Stimulated activated CD4-positive, alpha-beta T cell treated with anti-CD3 and anti-CD28 coated beads, TNF-alpha, amount 100 ng/mL, for 4 hours (primary cell): ENCODE data around the gene SYNE3.

ENCODE experiments used
- DNase-seq, 3 experiments: peaks; one replicate each; pipeline ENCODE4 v3.0.0-alpha.2; 2020; ENCODE audit warnings: low read depth in 3 of 3

SYNE3 gene

DNA sequence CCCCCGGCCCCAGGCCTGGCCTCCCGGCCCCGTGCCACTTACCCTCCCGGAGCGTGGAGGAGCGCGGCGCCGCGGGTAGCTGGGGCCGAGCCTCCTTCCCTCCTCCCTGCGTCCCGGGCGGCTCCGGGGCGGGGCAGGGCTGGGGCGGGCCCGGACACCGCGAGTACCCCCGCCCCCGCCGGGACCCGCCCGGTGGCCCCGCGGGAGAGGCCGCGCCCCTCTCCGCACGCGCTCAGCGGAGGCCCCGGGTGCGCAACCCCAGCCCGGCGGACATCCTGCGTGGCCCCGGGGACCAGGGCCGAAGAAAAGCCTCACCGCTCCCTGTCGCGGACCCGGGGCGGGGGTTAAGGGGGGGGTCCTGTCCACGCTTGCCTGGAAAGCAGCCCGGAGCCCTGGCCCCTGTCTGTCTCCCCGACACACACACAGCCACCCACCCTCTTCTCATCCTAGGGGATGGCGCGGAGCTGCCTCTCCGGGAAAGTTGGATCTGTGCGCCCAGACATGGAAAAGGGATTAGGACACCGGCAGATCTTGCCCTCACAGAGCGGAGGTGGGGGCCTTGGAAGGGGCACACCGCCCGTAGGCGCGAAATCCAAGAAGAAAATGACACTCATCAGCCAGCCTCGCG lies at the start of gene SYNE3:
SYNE3 (minus strand) TSS at position 97 of the 628 bp plus-strand sequence. CDS start 40,829 bp downstream, outside the sequence.
- no peak for DNase-seq

DNA sequence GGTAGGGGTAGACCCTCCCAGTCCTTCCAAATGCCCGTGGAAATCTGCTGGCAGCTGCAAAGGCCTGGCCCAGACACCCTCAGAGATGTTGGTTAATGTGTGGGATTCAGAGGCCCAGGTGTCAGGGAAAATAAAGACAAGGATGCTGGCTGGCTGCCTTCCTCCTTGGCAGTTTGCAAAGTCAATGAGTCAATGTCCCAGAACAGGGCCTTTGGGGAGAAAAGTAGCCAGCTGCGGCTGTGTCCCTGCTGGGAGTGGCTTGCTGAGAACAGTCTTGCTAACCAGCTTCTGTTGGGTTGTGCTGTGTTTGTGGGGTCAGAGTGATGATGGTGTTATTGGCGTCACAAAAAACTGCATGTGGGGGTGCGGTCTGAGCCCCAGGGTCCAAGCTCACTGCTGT lies 47.6 kb upstream of the SYNE3 start:
- DNase-seq, result no peak

DNA sequence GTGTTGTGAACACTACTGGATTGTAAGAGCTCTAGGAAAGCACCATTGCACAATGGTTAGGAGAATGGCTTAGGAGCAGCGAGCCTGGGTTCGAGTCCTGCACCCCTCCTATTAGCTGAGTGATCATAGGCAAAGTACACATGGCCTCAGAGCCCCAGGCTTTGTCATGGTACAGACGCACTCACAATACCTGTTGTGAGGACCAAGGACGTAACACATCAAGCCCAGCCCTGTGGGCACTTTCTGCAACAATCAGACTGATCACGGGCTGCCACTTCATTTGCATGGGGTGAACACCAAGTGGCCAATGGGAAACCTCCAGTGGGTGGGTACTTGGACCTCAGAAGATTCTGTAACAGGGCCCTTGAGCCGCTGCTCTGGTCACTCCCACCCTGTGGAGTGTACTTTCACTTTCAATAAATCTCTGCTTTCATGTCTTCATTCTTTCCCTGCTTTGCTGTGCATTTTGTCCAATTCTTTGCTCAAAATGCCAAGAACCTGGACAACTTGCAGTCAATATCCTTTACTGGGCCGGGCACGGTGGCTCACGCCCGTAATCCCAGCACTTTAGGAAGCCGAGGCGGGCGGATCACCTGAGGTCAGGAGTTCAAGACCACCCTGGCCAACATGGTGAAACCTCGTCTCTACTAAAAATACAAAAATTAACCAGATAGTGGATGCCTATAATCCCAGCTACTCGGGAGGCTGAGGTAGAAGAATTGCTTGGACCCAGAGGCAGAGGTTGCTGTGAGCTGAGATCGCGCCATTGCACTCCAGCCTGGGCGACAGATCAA lies 46.6 kb upstream of the SYNE3 start:
- DNase-seq, result no peak

- peak; percentile 68 to 71 (median 69) for DNase-seq
Observed at GRCh38 chr14:95561001-95561412, 44.6 kb upstream of the SYNE3 start.

GRCh38 chr14:95559203-95559602 lies 42.8 kb upstream of the SYNE3 start:
- DNase-seq, result no peak

GRCh38 chr14:95557832-95558231 lies 41.4 kb upstream of the SYNE3 start:
- DNase-seq, result no peak

DNA sequence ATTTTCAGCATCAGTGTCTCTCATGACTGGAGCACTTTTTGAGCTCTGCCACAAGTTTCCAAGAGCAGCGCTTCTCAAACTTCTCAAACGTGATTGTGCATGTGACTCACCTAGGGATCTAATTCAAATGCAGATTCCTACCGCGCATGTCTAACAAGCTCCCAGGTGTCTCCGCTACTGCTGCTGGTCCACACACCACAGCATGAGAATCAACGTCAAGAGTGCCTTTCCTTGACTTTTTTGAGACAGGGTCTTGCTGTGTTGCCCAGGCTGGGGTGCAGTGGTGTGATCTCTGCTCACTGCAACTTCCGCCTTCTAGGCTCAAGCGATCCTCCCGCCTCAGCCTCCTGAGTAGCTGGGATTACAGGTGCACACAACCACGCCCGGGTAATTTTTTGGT lies 40.8 kb upstream of the SYNE3 start:
- no peak for DNase-seq

- DNase-seq, result no peak
Observed at GRCh38 chr14:95555053-95555452, 38.6 kb upstream of the SYNE3 start.

DNA sequence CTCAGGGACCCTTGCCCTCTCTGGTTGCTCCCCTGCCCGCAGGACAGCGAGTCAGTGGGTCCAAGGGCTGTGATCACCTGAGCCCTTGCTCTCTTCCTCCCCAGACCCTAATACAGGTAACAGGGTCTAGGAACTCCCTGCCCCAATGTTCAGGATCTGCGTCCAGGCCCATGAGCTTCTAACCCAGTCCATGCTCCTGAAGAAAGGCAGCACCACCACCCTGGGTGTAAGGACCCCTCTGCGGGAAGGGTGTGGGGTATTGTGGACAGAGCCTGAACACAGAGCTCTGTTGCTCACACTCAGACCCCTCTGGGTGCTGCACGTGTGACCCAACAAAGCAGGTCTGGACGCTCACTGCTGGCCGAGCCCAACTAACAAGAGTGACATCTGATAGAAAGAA lies 36.7 kb upstream of the SYNE3 start:
- no peak for DNase-seq

- DNase-seq, result no peak
Observed at GRCh38 chr14:95551435-95551834, 35.0 kb upstream of the SYNE3 start.

- no peak for DNase-seq
Observed at GRCh38 chr14:95549656-95550585, 33.5 kb upstream of the SYNE3 start.

- no peak for DNase-seq
Observed at GRCh38 chr14:95548328-95548929, 32.0 kb upstream of the SYNE3 start.

DNA sequence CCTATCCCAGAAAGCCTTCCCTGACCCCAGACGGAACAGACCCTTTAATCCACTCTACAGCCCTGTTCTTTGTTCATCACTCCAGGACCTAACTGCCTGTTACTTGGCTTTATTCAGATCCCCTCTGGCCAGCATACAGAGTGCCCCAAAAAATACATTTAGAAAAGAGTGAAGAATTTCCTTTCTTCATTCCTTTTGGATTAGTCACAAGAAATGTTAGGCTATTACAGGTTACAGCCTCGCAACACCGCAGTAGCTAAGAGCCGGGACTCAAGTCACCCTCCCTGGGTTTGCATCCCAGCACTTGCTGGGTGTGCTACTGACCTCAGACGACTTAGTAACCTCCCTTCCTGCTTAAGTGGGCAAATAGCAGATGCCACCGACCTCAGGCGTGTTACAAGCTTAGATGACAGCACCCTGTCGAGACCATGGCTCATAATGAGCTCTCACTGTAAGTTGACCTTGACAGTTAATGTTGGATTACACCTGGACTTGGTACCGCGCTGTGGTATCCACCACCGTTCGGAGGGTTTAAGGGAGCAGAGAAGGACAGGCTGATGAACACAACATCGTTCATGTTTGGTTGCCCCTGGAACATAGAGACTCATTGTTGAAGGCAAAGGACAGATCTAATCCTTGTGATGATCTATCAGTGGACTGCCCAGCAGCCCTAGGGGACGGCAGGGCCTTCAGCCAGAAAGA lies 31.3 kb upstream of the SYNE3 start:
- DNase-seq, result no peak

GRCh38 chr14:95547272-95547625 lies 30.8 kb upstream of the SYNE3 start:
- DNase-seq, result no peak

GRCh38 chr14:95545515-95546168 lies 29.2 kb upstream of the SYNE3 start:
- DNase-seq, result no peak

DNA sequence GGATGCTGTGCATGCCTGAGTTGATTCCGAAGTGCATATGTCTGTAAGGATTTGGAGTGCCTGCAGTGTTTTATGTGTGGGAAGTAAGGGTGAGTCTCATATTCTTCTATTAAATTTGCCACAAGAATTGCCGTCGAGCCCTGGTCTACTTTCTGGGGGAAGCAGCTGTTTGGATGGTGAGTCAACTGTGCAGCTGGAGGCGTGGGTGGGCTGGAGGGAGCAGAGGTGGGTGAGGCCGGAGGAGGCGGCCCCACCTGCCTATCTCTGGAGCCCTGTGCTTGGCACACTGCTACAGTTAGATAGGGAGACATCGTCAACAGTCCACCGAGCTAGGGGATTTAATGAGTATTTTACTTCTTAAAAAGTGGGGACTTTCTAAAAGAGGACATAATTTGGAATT lies 28.1 kb upstream of the SYNE3 start:
- no peak for DNase-seq

GRCh38 chr14:95543021-95543420 lies 26.6 kb upstream of the SYNE3 start:
- no peak for DNase-seq

DNA sequence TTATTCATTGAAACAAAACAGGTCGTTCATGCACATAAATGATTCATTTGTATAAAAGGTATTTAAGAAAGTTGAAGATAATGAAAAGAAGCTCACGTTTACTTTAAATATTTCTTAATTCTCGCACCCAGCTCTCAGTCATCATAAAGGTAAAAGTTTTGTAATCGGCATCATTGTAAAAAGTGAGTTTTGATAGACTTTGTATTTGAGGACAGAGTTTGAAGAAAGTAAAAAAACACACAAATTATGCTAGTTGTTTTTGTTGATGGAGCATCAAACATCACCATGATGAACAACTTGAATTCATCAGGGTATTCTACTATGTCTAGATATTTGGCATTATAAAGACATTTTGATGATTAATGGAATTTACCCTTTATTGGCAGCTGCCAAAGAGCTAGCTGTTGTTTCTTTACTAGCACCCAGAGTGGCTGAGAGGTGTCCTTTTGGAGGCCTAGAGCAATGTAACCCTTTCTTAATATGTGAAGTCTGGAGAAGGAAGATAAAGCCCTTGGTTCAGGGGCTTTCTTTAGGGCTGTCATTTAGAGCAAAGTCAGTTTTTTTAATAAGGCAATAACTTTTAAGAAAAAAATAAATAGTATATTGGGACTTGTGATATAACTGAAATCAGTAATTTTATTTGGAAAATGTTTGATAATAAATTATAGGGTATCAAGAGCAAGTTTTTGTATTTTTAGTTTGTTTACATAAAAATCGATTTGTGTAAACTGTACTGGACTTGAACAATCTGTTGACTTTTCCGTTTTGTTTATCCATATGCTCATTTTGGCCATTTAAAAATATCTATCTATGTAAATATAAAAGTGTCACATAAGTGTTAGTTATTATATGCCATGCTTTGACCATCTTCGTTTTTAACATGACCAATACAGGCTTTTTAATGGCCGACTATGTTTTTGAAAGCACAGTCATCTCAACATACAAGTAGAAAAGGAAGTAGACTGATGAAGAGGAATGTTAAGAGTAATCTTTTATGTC lies 25.8 kb upstream of the SYNE3 start:
- DNase-seq, result no peak

- no peak for DNase-seq
Observed at GRCh38 chr14:95541346-95541745, 24.9 kb upstream of the SYNE3 start.
